Gastroesophageal sphincter (tissue), 3 donors: ENCODE results near the gene BABAM2.

Source experiments
- POLR2A ChIP-seq, 2 donors: fragments of 450-650 bp; IDR thresholded peaks; one replicate each; pipeline ENCODE4 v1.6.1; 2017; ENCODE audit warnings: antibody characterized with exemption in 2 of 2, mild to moderate bottlenecking in 2 of 2, moderate library complexity in 1 of 2
- TF ChIP-seq, protein P1 (sequence below), 4 experiments: fragments of 200-600 bp in 2 of 4; fragments of 450-650 bp in 2 of 4; sonication (generic) in 1 of 4; IDR thresholded peaks; one replicate each; pipeline ENCODE4 v1.5.1; 2017 to 2019; ENCODE audit warnings: antibody characterized with exemption in 4 of 4, mild to moderate bottlenecking in 2 of 4, moderate library complexity in 2 of 4

DNA sequence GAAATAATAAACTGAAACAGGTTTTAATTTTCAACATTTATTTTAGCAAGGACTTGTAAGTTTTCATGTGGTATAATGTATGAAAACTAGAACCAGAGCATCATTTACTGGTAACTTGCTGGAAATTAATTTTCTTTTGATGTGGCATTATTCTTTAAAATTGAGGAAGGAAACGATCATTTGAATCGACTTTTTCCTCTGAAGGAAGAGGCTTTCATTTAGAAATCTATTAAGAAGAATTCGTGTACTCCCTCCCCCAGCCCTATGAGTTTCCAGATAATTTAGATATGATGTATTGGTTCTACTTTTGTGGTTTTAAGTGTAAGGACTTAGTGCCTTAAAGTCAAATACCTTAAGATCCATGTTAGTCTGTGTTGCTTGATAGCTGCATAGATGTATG is 2.5 kb downstream of the BABAM2 start:
- TF ChIP-seq, protein P1, sequence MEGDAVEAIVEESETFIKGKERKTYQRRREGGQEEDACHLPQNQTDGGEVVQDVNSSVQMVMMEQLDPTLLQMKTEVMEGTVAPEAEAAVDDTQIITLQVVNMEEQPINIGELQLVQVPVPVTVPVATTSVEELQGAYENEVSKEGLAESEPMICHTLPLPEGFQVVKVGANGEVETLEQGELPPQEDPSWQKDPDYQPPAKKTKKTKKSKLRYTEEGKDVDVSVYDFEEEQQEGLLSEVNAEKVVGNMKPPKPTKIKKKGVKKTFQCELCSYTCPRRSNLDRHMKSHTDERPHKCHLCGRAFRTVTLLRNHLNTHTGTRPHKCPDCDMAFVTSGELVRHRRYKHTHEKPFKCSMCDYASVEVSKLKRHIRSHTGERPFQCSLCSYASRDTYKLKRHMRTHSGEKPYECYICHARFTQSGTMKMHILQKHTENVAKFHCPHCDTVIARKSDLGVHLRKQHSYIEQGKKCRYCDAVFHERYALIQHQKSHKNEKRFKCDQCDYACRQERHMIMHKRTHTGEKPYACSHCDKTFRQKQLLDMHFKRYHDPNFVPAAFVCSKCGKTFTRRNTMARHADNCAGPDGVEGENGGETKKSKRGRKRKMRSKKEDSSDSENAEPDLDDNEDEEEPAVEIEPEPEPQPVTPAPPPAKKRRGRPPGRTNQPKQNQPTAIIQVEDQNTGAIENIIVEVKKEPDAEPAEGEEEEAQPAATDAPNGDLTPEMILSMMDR (IDR thresholded peaks at IDR 0.05), result no peak
- no peak for TF ChIP-seq POLR2A (IDR thresholded peaks at IDR 0.05)
